ENCODE measurements around the gene SSBP2. TPM values are rescaled to one million over a fixed set of nuclear protein-coding genes. Genes with fewer than 3 reads are reported as not detected.
"Not testable (repeated sequence)": the region's sequence is repeated elsewhere in the genome, so short reads cannot be mapped to it uniquely, and the experiment has no call there.

Gene SSBP2
- total RNA-seq, 2 donors from 2014 or later, result 68.7 to 88.6 TPM

- DNase-seq (ENCODE audit: low spot score), result peak; percentile 84
- intact Hi-C loops (cut with DNase I), result loop anchor here (2.0 to 10.0 kb wide), 6 partner anchors 101 to 415 kb away; partner anchors contain the start of gene ATG10 (in 1 of the 2)
Observed at GRCh38 chr5:81749561-81750307, 1.2 kb downstream of the SSBP2 start.

GRCh38 chr5:81749192-81749560 is 1.7 kb downstream of the SSBP2 start:
- intact Hi-C loops (cut with DNase I), result loop anchor here in 1 of 2 donors (10.0 kb wide), 1 partner anchor 234 kb away; no protein-coding TSS in a partner anchor
- no peak for DNase-seq (ENCODE audit: low spot score)

GRCh38 chr5:81748556-81748955 is 2.3 kb downstream of the SSBP2 start:
- intact Hi-C loops (cut with DNase I), result loop anchor here in 1 of 2 donors (10.0 kb wide), 1 partner anchor 234 kb away; no protein-coding TSS in a partner anchor
- no peak for DNase-seq (ENCODE audit: low spot score)

GRCh38 chr5:81747030-81747429 is 3.9 kb downstream of the SSBP2 start:
- DNase-seq (ENCODE audit: low spot score), result no peak
- intact Hi-C loops (cut with DNase I), result loop anchor here in 1 of 2 donors (10.0 kb wide), 1 partner anchor 232 kb away; no protein-coding TSS in a partner anchor

- intact Hi-C loops (cut with DNase I), result loop anchor here in 1 of 2 donors (10.0 kb wide), 1 partner anchor 226 kb away; no protein-coding TSS in a partner anchor
- no peak for DNase-seq (ENCODE audit: low spot score)
Observed at GRCh38 chr5:81740758-81741157, 10.1 kb downstream of the SSBP2 start.

- intact Hi-C loops (cut with DNase I), result loop anchor here in 1 of 2 donors (10.0 kb wide), 1 partner anchor 74 kb away; no protein-coding TSS in a partner anchor
- no peak for DNase-seq (ENCODE audit: low spot score)
Observed at GRCh38 chr5:81739291-81739690, 11.6 kb downstream of the SSBP2 start.

GRCh38 chr5:81729276-81729675 is 21.6 kb downstream of the SSBP2 start:
- intact Hi-C loops (cut with DNase I), result no loop called here
- no peak for DNase-seq (ENCODE audit: low spot score)

GRCh38 chr5:81728301-81728700 is 22.6 kb downstream of the SSBP2 start:
- intact Hi-C loops (cut with DNase I), result no loop called here

GRCh38 chr5:81726297-81726696 is 24.6 kb downstream of the SSBP2 start:
- DNase-seq (ENCODE audit: low spot score), result no peak

More at GRCh38 chr5:81728301-81728700, 22.6 kb downstream of the SSBP2 start:
- no peak for DNase-seq (ENCODE audit: low spot score)

GRCh38 chr5:81724571-81724970 is 26.3 kb downstream of the SSBP2 start:
- intact Hi-C loops (cut with DNase I), result no loop called here
- no peak for DNase-seq (ENCODE audit: low spot score)

More at GRCh38 chr5:81726297-81726696, 24.6 kb downstream of the SSBP2 start:
- intact Hi-C loops (cut with DNase I), result no loop called here

- intact Hi-C loops (cut with DNase I), result no loop called here
- DNase-seq (ENCODE audit: low spot score), result no peak
Observed at GRCh38 chr5:81724108-81724507, 26.8 kb downstream of the SSBP2 start.

- intact Hi-C loops (cut with DNase I), result no loop called here
- DNase-seq (ENCODE audit: low spot score), result no peak
Observed at GRCh38 chr5:81721049-81721448, 29.8 kb downstream of the SSBP2 start.

GRCh38 chr5:81719743-81720345 is 31.1 kb downstream of the SSBP2 start:
- intact Hi-C loops (cut with DNase I), result no loop called here
- DNase-seq (ENCODE audit: low spot score), result no peak

GRCh38 chr5:81718300-81718699 is 32.6 kb downstream of the SSBP2 start:
- intact Hi-C loops (cut with DNase I), result no loop called here
- no peak for DNase-seq (ENCODE audit: low spot score)

- intact Hi-C loops (cut with DNase I), result no loop called here
- DNase-seq (ENCODE audit: low spot score), result no peak
Observed at GRCh38 chr5:81717860-81718259, 33.0 kb downstream of the SSBP2 start.

- DNase-seq (ENCODE audit: low spot score), result no peak
- intact Hi-C loops (cut with DNase I), result no loop called here
Observed at GRCh38 chr5:81717226-81717625, 33.7 kb downstream of the SSBP2 start.

- DNase-seq (ENCODE audit: low spot score); intact Hi-C loops (cut with DNase I): not testable (repeated sequence)
Observed at GRCh38 chr5:81714076-81714475, 36.8 kb downstream of the SSBP2 start.

GRCh38 chr5:81708889-81709288 is 42.0 kb downstream of the SSBP2 start:
- no peak for DNase-seq (ENCODE audit: low spot score)
- intact Hi-C loops (cut with DNase I), result no loop called here

- intact Hi-C loops (cut with DNase I), result no loop called here
- no peak for DNase-seq (ENCODE audit: low spot score)
Observed at GRCh38 chr5:81703840-81704239, 47.1 kb downstream of the SSBP2 start.

- no peak for DNase-seq (ENCODE audit: low spot score)
- intact Hi-C loops (cut with DNase I), result no loop called here
Observed at GRCh38 chr5:81700166-81700565, 50.7 kb downstream of the SSBP2 start.
